RWPE2 (cell line): ENCODE results near the gene OSBPL10.

Source experiments
- ATAC-seq: fragments of 200-7000 bp; cut with Tn5 transposase; 3 replicates; pipeline ENCODE4 v1.9.1; 2021; ENCODE audit warnings: low read depth
- DNase-seq: peaks from one replicate; pipeline ENCODE4 v3.0.0-alpha.2; 2020; ENCODE audit warnings: low spot score
- H3K27ac ChIP-seq: fragments of 450-650 bp; 2 replicates; pipeline ENCODE4 v1.5.1; 2017; ENCODE audit warnings: mild to moderate bottlenecking; ENCODE audit not compliant: poor library complexity, severe bottlenecking
- H3K27me3 ChIP-seq: fragments of 250-450 bp; sonication (Bioruptor Pico); 2 replicates; pipeline ENCODE4 v1.5.1; 2021; ENCODE audit warnings: mild to moderate bottlenecking, moderate library complexity; ENCODE audit not compliant: insufficient read depth, poor library complexity, severe bottlenecking
- H3K36me3 ChIP-seq: fragments of 250-450 bp; sonication (Bioruptor Pico); 2 replicates; pipeline ENCODE4 v1.5.1; 2020; ENCODE audit warnings: low read depth, mild to moderate bottlenecking, moderate library complexity
- H3K4me1 ChIP-seq: fragments of 250-450 bp; sonication (Bioruptor Pico); 2 replicates; pipeline ENCODE4 v1.5.1; 2021; ENCODE audit warnings: mild to moderate bottlenecking, moderate library complexity; ENCODE audit not compliant: insufficient read depth, poor library complexity, severe bottlenecking
- H3K4me3 ChIP-seq: fragments of 250-450 bp; sonication (Bioruptor Pico); 2 replicates; pipeline ENCODE4 v1.5.1; 2021; ENCODE audit warnings: mild to moderate bottlenecking, moderate library complexity; ENCODE audit not compliant: severe bottlenecking
- H3K9me3 ChIP-seq: fragments of 250-450 bp; sonication (Bioruptor Pico); 2 replicates; pipeline ENCODE4 v1.5.1; 2021; ENCODE audit warnings: mild to moderate bottlenecking, moderate library complexity; ENCODE audit not compliant: severe bottlenecking
- CTCF ChIP-seq: fragments of 450-650 bp; IDR thresholded peaks from one replicate; pipeline ENCODE4 v1.5.1; 2017; ENCODE audit warnings: mild to moderate bottlenecking, moderate library complexity; ENCODE audit not compliant: poor library complexity, severe bottlenecking

The OSBPL10 gene

GRCh38 chr3:31776016-31776415 lies 205.0 kb downstream of the OSBPL10 start:
- DNase-seq (no peak), ATAC-seq (peak; percentile 47; the same call in 2 of the 3 replicates)
- Histone ChIP-seq H3K4me1 (peaks cover 38% of the 10 kb centered on the region), H3K4me3 (no peak overlapping the region), H3K27ac (peak overlapping the region; percentile 28), H3K27me3 (no peaks in the 10 kb centered on the region), H3K9me3 (peaks cover 2% of the 10 kb centered on the region), H3K36me3 (no peaks in the 10 kb centered on the region)
- no peak for TF ChIP-seq CTCF

GRCh38 chr3:31775383-31775782 lies 205.7 kb downstream of the OSBPL10 start:
- H3K9me3 ChIP-seq: peaks cover 2% of the 10 kb centered on the region
- no peak overlapping the region for H3K27ac ChIP-seq
- H3K27me3 ChIP-seq: no peaks in the 10 kb centered on the region
- no peaks in the 10 kb centered on the region for H3K36me3 ChIP-seq
- H3K4me1 ChIP-seq: peaks cover 38% of the 10 kb centered on the region
- DNase-seq (no peak), ATAC-seq (no peak)
- no peak for TF ChIP-seq CTCF
- no peak overlapping the region for H3K4me3 ChIP-seq

DNA sequence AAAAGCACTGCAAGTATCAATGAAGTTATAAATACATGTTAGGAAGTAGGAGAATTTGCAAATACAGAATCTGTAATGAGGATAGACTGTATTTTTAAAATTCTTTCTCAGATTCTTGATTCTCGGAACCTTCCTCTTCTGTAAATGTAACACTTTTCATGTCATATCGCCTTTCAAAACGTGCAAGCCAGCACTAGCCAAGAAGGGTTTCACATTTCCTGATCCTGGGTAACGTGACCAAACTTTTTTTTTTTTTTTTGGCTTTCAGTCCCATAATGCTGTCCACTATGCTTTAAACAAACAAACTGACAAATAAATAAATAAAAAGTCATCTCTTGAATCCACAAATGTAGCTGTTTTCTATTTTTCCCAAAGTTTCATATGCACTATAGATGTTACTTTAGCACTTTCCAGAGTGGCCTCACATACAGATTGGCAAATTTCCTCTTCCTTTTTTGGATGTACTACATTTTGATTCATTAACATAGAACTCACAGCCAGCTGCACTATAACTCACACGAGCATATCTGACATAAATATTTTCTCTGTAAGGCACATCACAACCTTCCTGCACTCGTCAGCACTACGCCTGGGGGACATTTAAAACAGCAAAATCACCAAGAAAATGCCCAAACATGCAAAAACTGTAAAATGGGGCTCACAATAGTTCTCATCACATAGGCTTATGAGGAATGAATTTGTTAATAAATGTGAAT lies 208.1 kb downstream of the OSBPL10 start:
- H3K36me3 ChIP-seq: no peaks in the 10 kb centered on the region; the same call in 1 of the 2 replicates
- H3K4me1 ChIP-seq: peaks cover 28% of the 10 kb centered on the region
- DNase-seq (no peak), ATAC-seq (no peak)
- no peak for TF ChIP-seq CTCF
- no peaks in the 10 kb centered on the region for H3K9me3 ChIP-seq
- H3K27ac ChIP-seq: no peak overlapping the region
- no peaks in the 10 kb centered on the region for H3K27me3 ChIP-seq
- no peak overlapping the region for H3K4me3 ChIP-seq

DNA sequence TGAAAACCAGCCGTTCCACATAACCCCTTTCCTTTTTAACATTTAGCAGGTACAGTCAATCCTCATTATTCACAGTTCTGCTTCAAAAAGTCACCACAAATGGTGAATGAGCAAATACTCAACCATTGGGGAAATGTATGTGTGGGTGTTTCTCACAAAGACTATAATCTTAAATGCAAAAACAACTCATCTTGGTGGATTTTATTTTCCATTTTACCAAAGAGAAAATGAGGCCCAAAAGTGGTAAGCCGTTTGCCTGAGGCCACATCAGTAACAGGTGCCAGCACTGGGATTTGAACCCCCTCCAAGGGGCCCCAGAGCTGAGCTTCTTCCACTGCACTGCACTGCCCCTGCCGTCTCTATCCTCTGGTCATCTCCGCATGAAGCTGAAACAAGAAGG lies 208.8 kb downstream of the OSBPL10 start:
- Histone ChIP-seq H3K9me3 (no peaks in the 10 kb centered on the region), H3K27me3 (no peaks in the 10 kb centered on the region), H3K36me3 (no peaks in the 10 kb centered on the region; the same call in 1 of the 2 replicates), H3K27ac (no peak overlapping the region), H3K4me3 (no peak overlapping the region), H3K4me1 (peaks cover 22% of the 10 kb centered on the region)
- DNase-seq: no peak
- ATAC-seq: no peak
- TF ChIP-seq CTCF: no peak

- DNase-seq: no peak
- no peak overlapping the region for H3K4me3 ChIP-seq
- H3K36me3 ChIP-seq: no peaks in the 10 kb centered on the region; the same call in 1 of the 2 replicates
- no peak overlapping the region for H3K27ac ChIP-seq
- no peak for TF ChIP-seq CTCF
- peaks cover 10% of the 10 kb centered on the region for H3K4me1 ChIP-seq
- peak; percentile 33; the same call in 1 of the 3 replicates for ATAC-seq
- H3K27me3 ChIP-seq: no peaks in the 10 kb centered on the region
- H3K9me3 ChIP-seq: no peaks in the 10 kb centered on the region
Measured at GRCh38 chr3:31770822-31771326, 210.2 kb downstream of the OSBPL10 start.
